Sigmoid colon (tissue), 7 donors: ENCODE results near the gene MAST1. TPM values are rescaled to one million over a fixed set of nuclear protein-coding genes. Genes with fewer than 3 reads are reported as not detected.
"Not testable (repeated sequence)": the region's sequence is repeated elsewhere in the genome, so short reads cannot be mapped to it uniquely, and the experiment has no call there.

Experiments
- DNase-seq: peaks from one replicate; pipeline ENCODE4 v3.0.0-alpha.2; 2019
- H3K27ac ChIP-seq, 4 donors: fragments of 200-600 bp; sonication (generic); one replicate each; pipeline ENCODE4 v1.5.1; 2016 to 2019; ENCODE audit warnings: mild to moderate bottlenecking in 1 of 4
- H3K27me3 ChIP-seq, 3 donors: fragments of 200-600 bp; sonication (generic); one replicate each; pipeline ENCODE4 v1.5.1; 2019; ENCODE audit warnings: mild to moderate bottlenecking in 1 of 3
- H3K36me3 ChIP-seq, 4 donors: fragments of 200-600 bp; sonication (generic); one replicate each; pipeline ENCODE4 v1.5.1; 2016 to 2019
- H3K4me1 ChIP-seq, 4 donors: fragments of 200-600 bp; sonication (generic); one replicate each; pipeline ENCODE4 v1.5.1; 2017 to 2019
- H3K4me3 ChIP-seq, 4 donors: fragments of 200-600 bp; sonication (generic); one replicate each; pipeline ENCODE4 v1.5.1; 2017 to 2019; ENCODE audit warnings: mild to moderate bottlenecking in 2 of 4, moderate library complexity in 1 of 4
- H3K9me3 ChIP-seq, 4 donors: fragments of 200-600 bp in 3 of 4; sonication (generic) in 3 of 4; one replicate each; pipeline versions ENCODE4 v1.5.1 to v1.6.1; 2013 to 2019
- CTCF ChIP-seq, 4 experiments: fragments of 450-650 bp in 3 of 4; fragments of 200-600 bp in 1 of 4; IDR thresholded peaks; one replicate each; pipeline ENCODE4 v1.5.1; 2016 to 2019; ENCODE audit warnings: antibody characterized with exemption in 4 of 4, mild to moderate bottlenecking in 3 of 4, moderate library complexity in 2 of 4
- EP300 ChIP-seq, 4 donors: sonication (generic); formaldehyde crosslinking; IDR thresholded peaks; one replicate each; pipeline ENCODE4 v1.6.1; 2017; ENCODE audit warnings: antibody characterized with exemption in 4 of 4
- POLR2A ChIP-seq, 2 donors: fragments of 450-650 bp; IDR thresholded peaks; one replicate each; pipeline ENCODE4 v1.6.1; 2016; ENCODE audit warnings: antibody characterized with exemption in 2 of 2, mild to moderate bottlenecking in 2 of 2, moderate library complexity in 2 of 2
- POLR2AphosphoS5 ChIP-seq, 4 donors: sonication (generic); formaldehyde crosslinking; IDR thresholded peaks; one replicate each; pipeline ENCODE4 v1.6.1; 2017; ENCODE audit warnings: antibody characterized with exemption in 4 of 4
- WGBS, 2 donors: extraction: QIAGEN DNeasy Blood & Tissue Kit; methylation state at CpG; one replicate each; pipeline ENCODE4 v1.1.7; 2013; 5-methylcytosine and 5-hydroxymethylcytosine counted together
- intact Hi-C: fragments of 100-400 bp; cut with DNase I; formaldehyde crosslinking; loops from one replicate; pipeline ENCODE4 v1.15.1; 2023
- polyA plus RNA-seq, 3 donors: library from polyadenylated mRNA; stranded (reverse); fragments of 200-250 nt; gene quantifications; one replicate each; pipeline ENCODE4 v1.2.3, GENCODE V29; 2013
- total RNA-seq, 4 donors: library from RNA; depleted of rRNA; stranded (reverse); fragments of >200 nt; gene quantifications; one replicate each; pipeline ENCODE4 v1.1.0, GENCODE V29; 2016
- donor health status: healthy with polysubstance abuse.
- donor health status: Bipolar disorder and iron deficiency.
- donor health status: healthy.

Gene MAST1
- total and polyA plus RNA-seq, 7 donors: 0.49 to 3.3 (median 1.2) TPM

- DNase-seq: no peak
- H3K4me1 ChIP-seq: peaks cover 0 to 43% (median 36%) of the 10 kb centered on the region in 4 donors
- WGBS, 2 donors: 93 to 95% methylated on average over 6 of the region's 6 CpGs
- TF ChIP-seq POLR2AphosphoS5 (IDR thresholded peaks at IDR 0.05): no peak
- no peak for TF ChIP-seq EP300 (IDR thresholded peaks at IDR 0.05)
- no peak for TF ChIP-seq CTCF (IDR thresholded peaks at IDR 0.05)
- no peak for TF ChIP-seq POLR2A (IDR thresholded peaks at IDR 0.05)
- H3K27me3 ChIP-seq: no peaks in the 10 kb centered on the region
- no peak overlapping the region for H3K4me3 ChIP-seq
- intact Hi-C loops: no loop called here
- H3K27ac ChIP-seq: no peak overlapping the region
- peaks cover 0 to 19% (median 15%) of the 10 kb centered on the region in 4 donors for H3K36me3 ChIP-seq
- no peaks in the 10 kb centered on the region for H3K9me3 ChIP-seq
Measured at GRCh38 chr19:12797141-12797587, 41.2 kb upstream of the MAST1 start.

GRCh38 chr19:12797607-12798006 lies 40.7 kb upstream of the MAST1 start:
- H3K4me3 ChIP-seq, H3K27me3 ChIP-seq, intact Hi-C loops, H3K9me3 ChIP-seq, H3K27ac ChIP-seq, DNase-seq: not testable (repeated sequence)
- H3K36me3 ChIP-seq: peaks cover 0 to 19% (median 15%) of the 10 kb centered on the region in 4 donors
- 96 to 97% methylated on average over 7 of the region's 7 CpGs for WGBS, 2 donors
- H3K4me1 ChIP-seq: peaks cover 0 to 48% (median 40%) of the 10 kb centered on the region in 4 donors

DNA sequence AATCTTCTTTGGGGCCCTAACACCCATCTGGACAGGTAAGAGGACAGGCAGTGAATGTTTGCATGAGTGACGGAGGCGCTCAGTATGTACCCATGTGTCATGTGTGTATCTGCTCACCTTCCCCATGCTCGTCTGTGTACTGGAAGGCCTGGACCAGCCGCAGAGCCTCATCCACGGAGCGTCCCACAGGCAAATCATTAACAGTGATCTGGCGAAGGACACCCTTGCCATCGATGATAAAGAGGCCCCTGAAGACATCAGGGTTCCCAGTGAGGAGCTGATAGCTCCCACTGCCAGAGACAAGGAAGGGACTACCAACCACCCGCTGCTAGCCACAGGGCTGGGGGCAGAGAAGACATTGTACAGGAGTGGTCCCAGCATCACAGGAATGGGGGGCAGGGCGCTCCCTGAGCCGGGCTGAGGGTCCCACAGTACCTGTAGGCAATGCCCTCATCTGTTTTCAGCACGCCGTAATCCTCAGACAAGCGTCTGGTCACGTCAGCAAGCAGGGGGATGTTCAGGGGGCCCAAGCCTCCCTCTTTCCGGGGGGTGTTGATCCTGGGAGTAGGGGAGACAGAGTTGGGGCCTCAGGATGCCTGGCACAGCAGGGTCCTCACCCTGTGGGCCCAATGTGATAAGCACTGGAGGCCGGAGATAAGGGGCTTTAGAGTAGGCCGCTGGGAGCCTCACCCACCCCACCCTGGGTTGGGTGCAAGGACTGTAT lies 38.4 kb upstream of the MAST1 start:
- H3K4me3 ChIP-seq: peak overlapping the region in 2 of 4 donors; percentile 80 to 91
- intact Hi-C loops: loop anchor here (5.0 kb wide), 1 partner anchor 33 kb away; no protein-coding TSS in a partner anchor
- 85 to 93% methylated on average over 18 of the region's 18 CpGs for WGBS, 2 donors
- no peak for DNase-seq
- H3K27me3 ChIP-seq: no peaks in the 10 kb centered on the region
- H3K36me3 ChIP-seq: peaks cover 0 to 19% (median 15%) of the 10 kb centered on the region in 4 donors
- H3K9me3 ChIP-seq: no peaks in the 10 kb centered on the region
- TF ChIP-seq CTCF (IDR thresholded peaks at IDR 0.05) (no peak), POLR2AphosphoS5 (IDR thresholded peaks at IDR 0.05) (no peak), POLR2A (IDR thresholded peaks at IDR 0.05) (no peak), EP300 (IDR thresholded peaks at IDR 0.05) (no peak)
- peaks cover 0 to 36% (median 31%) of the 10 kb centered on the region in 4 donors for H3K4me1 ChIP-seq
- peak overlapping the region in 2 of 4 donors; percentile 86 to 88 for H3K27ac ChIP-seq

GRCh38 chr19:12800466-12800770 lies 37.9 kb upstream of the MAST1 start:
- TF ChIP-seq POLR2AphosphoS5 (IDR thresholded peaks at IDR 0.05) (no peak), POLR2A (IDR thresholded peaks at IDR 0.05) (no peak), EP300 (IDR thresholded peaks at IDR 0.05) (no peak), CTCF (IDR thresholded peaks at IDR 0.05) (no peak)
- Histone ChIP-seq H3K9me3 (no peaks in the 10 kb centered on the region), H3K4me3 (peak overlapping the region; percentile 80 to 91 (median 88)), H3K27me3 (no peaks in the 10 kb centered on the region), H3K4me1 (peaks cover 0 to 36% (median 31%) of the 10 kb centered on the region in 4 donors), H3K27ac (peak overlapping the region; percentile 85 to 89 (median 87)), H3K36me3 (peaks cover 0 to 19% (median 15%) of the 10 kb centered on the region in 4 donors)
- intact Hi-C loops: loop anchor here (5.0 kb wide), 1 partner anchor 33 kb away; no protein-coding TSS in a partner anchor
- WGBS, 2 donors: 59 to 92% methylated on average over 1 of the region's 1 CpG
- DNase-seq: no peak

GRCh38 chr19:12800923-12801465 lies 37.3 kb upstream of the MAST1 start:
- WGBS, 2 donors: 3 to 13% methylated on average over 38 of the region's 38 CpGs
- Histone ChIP-seq H3K27me3 (no peaks in the 10 kb centered on the region), H3K27ac (peak overlapping the region; percentile 85 to 89 (median 87)), H3K4me1 (peaks cover 0 to 34% (median 28%) of the 10 kb centered on the region in 4 donors), H3K9me3 (no peaks in the 10 kb centered on the region), H3K36me3 (peaks cover 0 to 19% (median 15%) of the 10 kb centered on the region in 4 donors), H3K4me3 (peak overlapping the region; percentile 80 to 91 (median 88))
- TF ChIP-seq CTCF (IDR thresholded peaks at IDR 0.05): no peak
- TF ChIP-seq EP300 (IDR thresholded peaks at IDR 0.05): no peak
- TF ChIP-seq POLR2AphosphoS5 (IDR thresholded peaks at IDR 0.05): no peak
- no peak for TF ChIP-seq POLR2A (IDR thresholded peaks at IDR 0.05)
- intact Hi-C loops: loop anchor here (5.0 kb wide), 1 partner anchor 34 kb away; no protein-coding TSS in a partner anchor
- no peak for DNase-seq
